HepG2 (cell line): Measurements from ENCODE around the gene LDB2.

Experiments
- KAT7 ChIP-seq: IDR thresholded peaks from 2 replicates; pipeline ENCODE4 v1.6.1; 2018; ENCODE audit warnings: borderline replicate concordance, missing compliant biosample characterization
- NFIC ChIP-seq: IDR thresholded peaks from 2 replicates; pipeline ENCODE4 v1.6.1; 2012; ENCODE audit warnings: mild to moderate bottlenecking, low read length, inconsistent platforms
- PCBP2 ChIP-seq: fragments of 200-400 bp; formaldehyde crosslinking; optimal IDR thresholded peaks from 2 replicates; pipeline ENCODE3; 2018; ENCODE audit warnings: low read length, low read depth; ENCODE audit not compliant: poor library complexity, severe bottlenecking
- POLR2A ChIP-seq, 2 experiments: IDR thresholded peaks; 2 replicates each; pipeline ENCODE4 v1.6.1; 2011; ENCODE audit warnings: low read depth in 2 of 2, low read length in 2 of 2, mild to moderate bottlenecking in 1 of 2, moderate library complexity in 1 of 2; ENCODE audit not compliant: insufficient read depth in 1 of 2
- RNF2 ChIP-seq: fragments of 450-650 bp; conservative IDR thresholded peaks from 2 replicates; pipeline ENCODE4 v1.6.1; 2016; ENCODE audit warnings: low read depth
- SMC3 ChIP-seq: IDR thresholded peaks from 2 replicates; pipeline ENCODE4 v1.6.1; 2011; ENCODE audit warnings: low read length, improper control_type of control experiment
- ZNF747 ChIP-seq: sonication (generic); formaldehyde crosslinking; IDR thresholded peaks from 2 replicates; pipeline ENCODE4 v1.8.1; 2023; ENCODE audit warnings: missing genetic modification reagents, mild to moderate bottlenecking, borderline replicate concordance
- TF ChIP-seq, protein P1 (sequence below): sonication (generic); formaldehyde crosslinking; IDR thresholded peaks from 2 replicates; pipeline ENCODE4 v1.5.0; 2020; ENCODE audit warnings: mild to moderate bottlenecking, missing genetic modification reagents, moderate library complexity
- TF ChIP-seq, protein P2 (sequence below): sonication (generic); formaldehyde crosslinking; IDR thresholded peaks from 2 replicates; pipeline ENCODE4 v1.4.0; 2020; ENCODE audit warnings: missing genetic modification reagents
- TF ChIP-seq, protein P3 (sequence below): sonication (generic); formaldehyde crosslinking; IDR thresholded peaks from 2 replicates; pipeline ENCODE4 v1.4.0; 2020; ENCODE audit warnings: mild to moderate bottlenecking, missing genetic modification reagents
- TF ChIP-seq, protein P4 (sequence below): conservative IDR thresholded peaks from 2 replicates; pipeline ENCODE4 v1.6.1; 2018; ENCODE audit warnings: missing genetic modification reagents

DNA sequence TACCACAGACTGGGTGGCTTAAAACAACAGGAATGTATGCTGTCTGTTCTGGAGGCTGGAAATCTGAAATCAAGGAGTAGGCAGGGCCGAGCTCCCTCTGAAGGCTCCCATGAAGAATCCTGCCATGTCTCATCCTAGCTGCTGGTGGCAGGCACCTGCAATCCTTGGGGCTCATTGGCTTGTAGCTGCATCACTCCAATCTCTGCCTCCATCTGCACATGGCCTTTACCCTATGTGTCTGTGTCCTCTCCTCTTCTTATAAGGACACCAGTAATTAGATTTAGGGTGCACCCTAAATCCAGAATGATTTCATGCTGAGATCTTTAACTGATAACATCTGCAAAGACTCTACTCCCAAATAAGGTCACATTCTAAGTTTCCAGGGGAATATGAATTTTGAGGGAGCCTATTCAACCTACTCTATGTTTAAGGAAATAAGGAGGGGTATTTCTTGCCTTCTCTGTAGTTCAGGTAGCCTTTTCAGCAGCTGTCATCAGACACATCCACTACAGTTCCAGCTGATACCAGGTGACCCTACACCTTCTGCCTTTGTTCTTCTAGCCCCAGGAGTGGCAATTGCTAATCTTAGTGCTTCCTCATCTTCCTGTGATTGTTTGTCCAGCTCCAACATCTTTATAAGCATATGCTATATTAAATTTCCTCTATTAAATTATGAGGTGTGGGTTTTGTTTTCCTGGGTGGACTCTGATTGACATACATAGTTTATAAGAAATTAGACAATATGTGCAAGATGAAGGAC is 377.1 kb downstream of the LDB2 start:
- TF ChIP-seq, protein P1, sequence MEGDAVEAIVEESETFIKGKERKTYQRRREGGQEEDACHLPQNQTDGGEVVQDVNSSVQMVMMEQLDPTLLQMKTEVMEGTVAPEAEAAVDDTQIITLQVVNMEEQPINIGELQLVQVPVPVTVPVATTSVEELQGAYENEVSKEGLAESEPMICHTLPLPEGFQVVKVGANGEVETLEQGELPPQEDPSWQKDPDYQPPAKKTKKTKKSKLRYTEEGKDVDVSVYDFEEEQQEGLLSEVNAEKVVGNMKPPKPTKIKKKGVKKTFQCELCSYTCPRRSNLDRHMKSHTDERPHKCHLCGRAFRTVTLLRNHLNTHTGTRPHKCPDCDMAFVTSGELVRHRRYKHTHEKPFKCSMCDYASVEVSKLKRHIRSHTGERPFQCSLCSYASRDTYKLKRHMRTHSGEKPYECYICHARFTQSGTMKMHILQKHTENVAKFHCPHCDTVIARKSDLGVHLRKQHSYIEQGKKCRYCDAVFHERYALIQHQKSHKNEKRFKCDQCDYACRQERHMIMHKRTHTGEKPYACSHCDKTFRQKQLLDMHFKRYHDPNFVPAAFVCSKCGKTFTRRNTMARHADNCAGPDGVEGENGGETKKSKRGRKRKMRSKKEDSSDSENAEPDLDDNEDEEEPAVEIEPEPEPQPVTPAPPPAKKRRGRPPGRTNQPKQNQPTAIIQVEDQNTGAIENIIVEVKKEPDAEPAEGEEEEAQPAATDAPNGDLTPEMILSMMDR (CRISPR knock-in tag): no peak
- TF ChIP-seq, protein P2, sequence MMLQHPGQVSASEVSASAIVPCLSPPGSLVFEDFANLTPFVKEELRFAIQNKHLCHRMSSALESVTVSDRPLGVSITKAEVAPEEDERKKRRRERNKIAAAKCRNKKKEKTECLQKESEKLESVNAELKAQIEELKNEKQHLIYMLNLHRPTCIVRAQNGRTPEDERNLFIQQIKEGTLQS: no peak
- no peak for TF ChIP-seq ZNF747 (CRISPR knock-in tag)
- TF ChIP-seq PCBP2: no peak
- no peak for TF ChIP-seq POLR2A (IDR thresholded peaks at IDR 0.05; ENCODE audit: insufficient read depth in 1 of 2, low read depth in 2 of 2, low read length in 2 of 2)
- no peak for TF ChIP-seq NFIC
- TF ChIP-seq RNF2: no peak
- TF ChIP-seq, protein P3, sequence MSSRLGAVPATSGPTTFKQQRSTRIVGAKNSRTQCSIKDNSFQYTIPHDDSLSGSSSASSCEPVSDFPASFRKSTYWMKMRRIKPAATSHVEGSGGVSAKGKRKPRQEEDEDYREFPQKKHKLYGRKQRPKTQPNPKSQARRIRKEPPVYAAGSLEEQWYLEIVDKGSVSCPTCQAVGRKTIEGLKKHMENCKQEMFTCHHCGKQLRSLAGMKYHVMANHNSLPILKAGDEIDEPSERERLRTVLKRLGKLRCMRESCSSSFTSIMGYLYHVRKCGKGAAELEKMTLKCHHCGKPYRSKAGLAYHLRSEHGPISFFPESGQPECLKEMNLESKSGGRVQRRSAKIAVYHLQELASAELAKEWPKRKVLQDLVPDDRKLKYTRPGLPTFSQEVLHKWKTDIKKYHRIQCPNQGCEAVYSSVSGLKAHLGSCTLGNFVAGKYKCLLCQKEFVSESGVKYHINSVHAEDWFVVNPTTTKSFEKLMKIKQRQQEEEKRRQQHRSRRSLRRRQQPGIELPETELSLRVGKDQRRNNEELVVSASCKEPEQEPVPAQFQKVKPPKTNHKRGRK (CRISPR knock-in tag): no peak
- TF ChIP-seq, protein P4, sequence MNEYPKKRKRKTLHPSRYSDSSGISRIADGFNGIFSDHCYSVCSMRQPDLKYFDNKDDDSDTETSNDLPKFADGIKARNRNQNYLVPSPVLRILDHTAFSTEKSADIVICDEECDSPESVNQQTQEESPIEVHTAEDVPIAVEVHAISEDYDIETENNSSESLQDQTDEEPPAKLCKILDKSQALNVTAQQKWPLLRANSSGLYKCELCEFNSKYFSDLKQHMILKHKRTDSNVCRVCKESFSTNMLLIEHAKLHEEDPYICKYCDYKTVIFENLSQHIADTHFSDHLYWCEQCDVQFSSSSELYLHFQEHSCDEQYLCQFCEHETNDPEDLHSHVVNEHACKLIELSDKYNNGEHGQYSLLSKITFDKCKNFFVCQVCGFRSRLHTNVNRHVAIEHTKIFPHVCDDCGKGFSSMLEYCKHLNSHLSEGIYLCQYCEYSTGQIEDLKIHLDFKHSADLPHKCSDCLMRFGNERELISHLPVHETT: no peak
- TF ChIP-seq SMC3: no peak
- no peak for TF ChIP-seq KAT7 (CRISPR knock-in tag)
